GM12878 (cell line): ENCODE results near the gene LRRC23. TPM values are rescaled to one million over a fixed set of nuclear protein-coding genes. Genes with fewer than 3 reads are reported as not detected.

ENCODE experiments used
- ATAC-seq: fragments of 200-7000 bp; cut with Tn5 transposase; 3 replicates; pipeline ENCODE4 v1.9.1; 2020; ENCODE audit warnings: mild to moderate bottlenecking, moderate library complexity
- BruUV-seq: library from RNA; stranded (reverse); fragments of 400-500 nt; replicated peaks from 2 replicates; lab custom pipeline; 2021; lab: Mats Ljungman, UMichigan
- CTCF ChIA-PET: fragments of 300-600 bp; sonication (Branson Sonifier 250); formaldehyde crosslinking; extraction: SDS; loops from one replicate; lab custom pipeline; 2021; ENCODE audit warnings: inconsistent platforms; lab: Yijun Ruan, JAX
- POLR2A ChIA-PET: fragments of 350-600 bp; formaldehyde crosslinking; extraction: SDS; loops from one replicate; lab custom pipeline; 2021; ENCODE audit warnings: inconsistent platforms; lab: Charles Lee
- RAD21 ChIA-PET: fragments of 300-600 bp; sonication (Branson Sonifier 250); formaldehyde crosslinking; loops from one replicate; lab custom pipeline; 2023; ENCODE audit warnings: antibody characterized with exemption; ENCODE audit not compliant: unreplicated experiment; lab: Charles Lee
- SMC1A ChIA-PET: fragments of 300-600 bp; sonication (Branson Sonifier 250); formaldehyde crosslinking; loops from one replicate; lab custom pipeline; 2023; ENCODE audit not compliant: unreplicated experiment, uncharacterized antibody; lab: Charles Lee
- DNase-seq: peaks from one replicate; pipeline ENCODE4 v3.0.0-alpha.2; 2011; ENCODE audit warnings: low read depth, low spot score
- FAIRE-seq: peaks from 3 replicates; lab custom pipeline; 2011; peaks lifted over from hg19 to GRCh38; lab: Jason Lieb, UNC
- H2AFZ ChIP-seq: 2 replicates; pipeline ENCODE4 v1.6.0; 2011; ENCODE audit warnings: low read depth, low read length, control low read depth; ENCODE audit not compliant: control insufficient read depth
- H3K27ac ChIP-seq: 2 replicates; pipeline ENCODE4 v1.5.1; 2011; ENCODE audit warnings: control low read depth; ENCODE audit not compliant: control insufficient read depth, insufficient read depth
- H3K27me3 ChIP-seq, 2 experiments: replicated peaks in 1 of 2; 2 replicates each; pipeline versions ENCODE4 v1.6.0 to v1.6.1; 2011; ENCODE audit warnings: low read length in 1 of 2; ENCODE audit not compliant: control insufficient read depth in 2 of 2, insufficient read depth in 2 of 2
- H3K36me3 ChIP-seq, 2 experiments: 2 replicates each; pipeline ENCODE4 v1.5.1; 2011; ENCODE audit warnings: low read length in 1 of 2; ENCODE audit not compliant: control insufficient read depth in 2 of 2, insufficient read depth in 2 of 2
- H3K4me1 ChIP-seq: 2 replicates; pipeline ENCODE4 v1.6.1; 2011; ENCODE audit warnings: mild to moderate bottlenecking, low read length, moderate library complexity, mixed read lengths; ENCODE audit not compliant: control insufficient read depth, insufficient read depth
- H3K4me2 ChIP-seq: 2 replicates; pipeline ENCODE4 v1.6.0; 2011; ENCODE audit warnings: control low read depth; ENCODE audit not compliant: control insufficient read depth, insufficient read depth
- H3K4me3 ChIP-seq: fragments of 200-600 bp; sonication (generic); 2 replicates; pipeline ENCODE4 v1.5.1; 2016
- H3K79me2 ChIP-seq: 2 replicates; pipeline ENCODE4 v1.6.0; 2011; ENCODE audit warnings: low read length; ENCODE audit not compliant: control insufficient read depth, insufficient read depth
- H3K9ac ChIP-seq: 2 replicates; pipeline ENCODE4 v1.8.0; 2011; ENCODE audit warnings: low read length, control low read depth, mixed read lengths; ENCODE audit not compliant: control insufficient read depth, insufficient read depth
- H3K9me3 ChIP-seq: replicated peaks from 3 replicates; pipeline ENCODE4 v1.5.1; 2011; ENCODE audit warnings: mild to moderate bottlenecking, low read length; ENCODE audit not compliant: control insufficient read depth, insufficient read depth
- H4K20me1 ChIP-seq: 2 replicates; pipeline ENCODE4 v1.6.0; 2011; ENCODE audit not compliant: control insufficient read depth, insufficient read depth
- BCL11A ChIP-seq: IDR thresholded peaks from 2 replicates; pipeline ENCODE4 v1.6.1; 2011; ENCODE audit warnings: low read depth, low read length
- CHD2 ChIP-seq: IDR thresholded peaks from 2 replicates; pipeline ENCODE4 v1.6.1; 2011; ENCODE audit warnings: low read depth, low read length, improper control_type of control experiment, borderline replicate concordance
- EP300 ChIP-seq, 2 experiments: fragments of 150-350 bp in 1 of 2; IDR thresholded peaks; 2 replicates each; pipeline ENCODE4 v1.6.1; 2011 to 2012; ENCODE audit warnings: low read depth in 2 of 2, low read length in 2 of 2, borderline replicate concordance in 1 of 2, improper control_type of control experiment in 1 of 2, inconsistent platforms in 1 of 2; ENCODE audit not compliant: control insufficient read depth in 1 of 2
- MXI1 ChIP-seq: fragments of 150-350 bp; IDR thresholded peaks from 2 replicates; pipeline ENCODE4 v1.6.1; 2011; ENCODE audit warnings: low read depth, mild to moderate bottlenecking, inconsistent platforms, low read length, improper control_type of control experiment
- RFX5 ChIP-seq: IDR thresholded peaks from 2 replicates; pipeline ENCODE4 v1.6.1; 2011; ENCODE audit warnings: low read depth, low read length, improper control_type of control experiment
- YBX1 ChIP-seq: fragments of 450-650 bp; IDR thresholded peaks from 2 replicates; pipeline ENCODE4 v1.6.1; 2016; ENCODE audit warnings: antibody characterized with exemption
- WGBS: methylation state at CpG from one replicate; pipeline ENCODE4 v1.1.6; 2016; ENCODE audit warnings: low lambda C conversion rate; ENCODE audit not compliant: insufficient replicate concordance, insufficient coverage; ENCODE audit errors: missing lambda C conversion rate; 5-methylcytosine and 5-hydroxymethylcytosine counted together
- in situ Hi-C: fragments of 300-500 bp; cut with MboI; formaldehyde crosslinking; loops from 9 replicates; pipeline ENCODE4 v1.14.3; 2018; ENCODE audit warnings: mixed read lengths
- intact Hi-C: fragments of 100-400 bp; cut with micrococcal nuclease; formaldehyde crosslinking; loops from one replicate; pipeline ENCODE4 v1.14.2; 2022; ENCODE audit not compliant: unreplicated experiment
- polyA plus RNA-seq, 11 experiments: library from polyadenylated mRNA; depleted of rRNA in 4 of 11; unstranded in 6 of 11; stranded (reverse) in 5 of 11; fragments of >200 nt; fragmentation: Nextera tagmentation in 4 of 11; fragmentation: Illumina TruSeq in 1 of 11; extraction: Ambion mirVana in 4 of 11; extraction: Trizol in 1 of 11; gene quantifications; 1 replicate in 1 of 11; 2 replicates in 10 of 11; pipeline versions ENCODE4 v1.2.1 to v1.2.3, GENCODE V29; 2011 to 2016; ENCODE audit warnings: inconsistent platforms in 2 of 11, missing spikeins in 2 of 11, low read depth in 1 of 11
- total RNA-seq, 4 experiments: library from RNA; depleted of rRNA in 3 of 4; stranded (reverse); fragments of >200 nt in 3 of 4; fragmentation: Illumina TruSeq in 1 of 4; extraction: Trizol in 1 of 4; gene quantifications; 2 replicates each; pipeline versions ENCODE4 v1.2.1 to v1.2.3, GENCODE V29; 2013 to 2021
- TF ChIP-seq, protein P1 (sequence below): fragments of 450-650 bp; IDR thresholded peaks from 2 replicates; pipeline ENCODE4 v1.6.1; 2017; ENCODE audit warnings: mild to moderate bottlenecking, moderate library complexity
- TF ChIP-seq, protein P2 (sequence below): fragments of 450-650 bp; IDR thresholded peaks from 2 replicates; pipeline ENCODE4 v1.6.1; 2017; ENCODE audit warnings: antibody characterized with exemption, mild to moderate bottlenecking, moderate library complexity
- TF ChIP-seq, protein P3 (sequence below): fragments of 450-650 bp; IDR thresholded peaks from 2 replicates; pipeline ENCODE4 v1.6.1; 2017; ENCODE audit warnings: mild to moderate bottlenecking, moderate library complexity

LRRC23 gene
- total and polyA plus RNA-seq, 10 of the 15 experiments (the other 5 are each of a cell fraction or from before 2014, with no cell fraction given), result 1.4 to 6.9 (median 3.4) TPM

DNA sequence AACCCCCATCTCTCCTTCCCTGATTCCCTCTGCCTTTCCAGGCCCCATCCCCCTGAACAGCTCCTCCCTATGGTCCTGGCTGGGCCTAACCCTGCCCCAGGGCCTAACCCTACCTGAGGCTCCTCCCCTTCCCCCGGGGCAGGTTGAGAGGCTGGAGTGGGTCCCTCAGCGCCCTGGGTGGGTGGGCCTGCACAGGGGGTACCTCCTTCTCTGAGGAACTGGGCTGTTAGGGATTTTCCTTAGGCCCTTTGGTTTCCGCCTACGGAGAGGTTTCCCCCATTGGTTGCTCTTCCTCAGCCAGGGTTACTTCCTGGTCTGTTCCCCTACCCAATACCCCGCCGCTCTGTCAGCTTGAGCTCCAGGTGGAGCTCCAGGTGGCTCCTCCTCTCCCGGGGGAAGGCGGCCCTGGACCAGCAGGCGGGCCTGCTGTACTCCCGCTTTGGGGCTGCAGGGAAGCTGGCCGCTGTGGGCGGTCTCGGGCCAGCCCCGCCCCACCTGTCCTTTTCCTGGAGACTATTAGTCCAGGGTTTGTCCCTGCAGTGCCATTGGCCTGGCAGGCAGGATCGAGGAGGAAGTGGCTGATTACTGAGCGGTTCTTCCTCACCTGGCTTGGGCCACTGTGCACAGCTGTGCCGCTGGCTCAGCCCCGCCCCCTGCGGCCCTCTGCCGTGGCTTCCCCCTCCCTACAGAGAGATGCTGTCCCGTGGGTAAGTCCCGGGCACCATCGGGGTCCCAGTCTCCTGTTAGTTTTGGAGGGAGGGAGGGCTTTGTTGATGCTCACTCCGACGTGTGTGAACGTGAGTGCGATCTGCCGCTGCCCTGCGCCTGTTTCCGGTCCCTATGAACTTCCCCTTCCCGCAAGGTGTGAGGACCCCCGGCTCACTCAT lies 41.7 kb downstream of the LRRC23 start:
- peaks cover 2 to 8% of the 10 kb centered on the region in 2 experiments; a peak in 2 of 4 replicates for H3K36me3 ChIP-seq
- DNase-seq (peak; percentile 80), FAIRE-seq (no peak), ATAC-seq (peak; percentile 30)
- H3K27me3 ChIP-seq, result no peaks in the 10 kb centered on the region
- in situ Hi-C loops (no loop called here), intact Hi-C loops (no loop called here)
- WGBS, result 2% methylated on average over 31 of the region's 32 CpGs
- peaks cover 46% of the 10 kb centered on the region for H3K79me2 ChIP-seq
- peak overlapping the region; percentile 61 for H3K4me2 ChIP-seq
- H4K20me1 ChIP-seq, result no peaks in the 10 kb centered on the region
- H3K9me3 ChIP-seq, result no peaks in the 10 kb centered on the region
- peak overlapping the region; percentile 90 for H3K9ac ChIP-seq
- peak overlapping the region; percentile 78 for H3K4me3 ChIP-seq
- H3K4me1 ChIP-seq, result peaks cover 51% of the 10 kb centered on the region
- peak overlapping the region; percentile 91 for H3K27ac ChIP-seq
- RAD21 ChIA-PET, result interaction anchor here (0.6 to 7.0 kb wide), 9 partner anchors 14 to 164 kb away, joined by 3 to 426 read pairs (median 5); partner anchors contain the start of genes C1RL and LPCAT3
- H2AFZ ChIP-seq, result peak overlapping the region; percentile 30
- SMC1A ChIA-PET, result interaction anchor here (0.6 to 11.6 kb wide), 9 partner anchors 14 to 166 kb away, joined by 3 to 395 read pairs (median 29); partner anchors contain the start of genes C1RL and ENO2
- CTCF ChIA-PET, result interaction anchor here (1.1 to 11.6 kb wide), 11 partner anchors 14 to 198 kb away, joined by 3 to 645 read pairs (median 11); partner anchors contain the start of genes C1R, C1RL, LPCAT3 and USP5
- BruUV-seq, result no TSS peak
- POLR2A ChIA-PET, result interaction anchor here (0.5 to 17.8 kb wide), 12 partner anchors 8 to 815 kb away, joined by 3 to 524 read pairs (median 6); partner anchors contain the start of genes C1RL, ENO2 and LPCAT3
- 0 out of 2 replicates have a peak, but pooled peaks have one; percentile 7 for TF ChIP-seq CHD2
- TF ChIP-seq, protein P1, sequence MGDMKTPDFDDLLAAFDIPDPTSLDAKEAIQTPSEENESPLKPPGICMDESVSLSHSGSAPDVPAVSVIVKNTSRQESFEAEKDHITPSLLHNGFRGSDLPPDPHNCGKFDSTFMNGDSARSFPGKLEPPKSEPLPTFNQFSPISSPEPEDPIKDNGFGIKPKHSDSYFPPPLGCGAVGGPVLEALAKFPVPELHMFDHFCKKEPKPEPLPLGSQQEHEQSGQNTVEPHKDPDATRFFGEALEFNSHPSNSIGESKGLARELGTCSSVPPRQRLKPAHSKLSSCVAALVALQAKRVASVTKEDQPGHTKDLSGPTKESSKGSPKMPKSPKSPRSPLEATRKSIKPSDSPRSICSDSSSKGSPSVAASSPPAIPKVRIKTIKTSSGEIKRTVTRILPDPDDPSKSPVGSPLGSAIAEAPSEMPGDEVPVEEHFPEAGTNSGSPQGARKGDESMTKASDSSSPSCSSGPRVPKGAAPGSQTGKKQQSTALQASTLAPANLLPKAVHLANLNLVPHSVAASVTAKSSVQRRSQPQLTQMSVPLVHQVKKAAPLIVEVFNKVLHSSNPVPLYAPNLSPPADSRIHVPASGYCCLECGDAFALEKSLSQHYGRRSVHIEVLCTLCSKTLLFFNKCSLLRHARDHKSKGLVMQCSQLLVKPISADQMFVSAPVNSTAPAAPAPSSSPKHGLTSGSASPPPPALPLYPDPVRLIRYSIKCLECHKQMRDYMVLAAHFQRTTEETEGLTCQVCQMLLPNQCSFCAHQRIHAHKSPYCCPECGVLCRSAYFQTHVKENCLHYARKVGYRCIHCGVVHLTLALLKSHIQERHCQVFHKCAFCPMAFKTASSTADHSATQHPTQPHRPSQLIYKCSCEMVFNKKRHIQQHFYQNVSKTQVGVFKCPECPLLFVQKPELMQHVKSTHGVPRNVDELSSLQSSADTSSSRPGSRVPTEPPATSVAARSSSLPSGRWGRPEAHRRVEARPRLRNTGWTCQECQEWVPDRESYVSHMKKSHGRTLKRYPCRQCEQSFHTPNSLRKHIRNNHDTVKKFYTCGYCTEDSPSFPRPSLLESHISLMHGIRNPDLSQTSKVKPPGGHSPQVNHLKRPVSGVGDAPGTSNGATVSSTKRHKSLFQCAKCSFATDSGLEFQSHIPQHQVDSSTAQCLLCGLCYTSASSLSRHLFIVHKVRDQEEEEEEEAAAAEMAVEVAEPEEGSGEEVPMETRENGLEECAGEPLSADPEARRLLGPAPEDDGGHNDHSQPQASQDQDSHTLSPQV, result no peak
- peak; percentile 76 for TF ChIP-seq MXI1
- TF ChIP-seq EP300 (IDR thresholded peaks at IDR 0.05; ENCODE audit: borderline replicate concordance in 1 of 2, control insufficient read depth in 1 of 2, low read depth in 2 of 2, low read length in 2 of 2), result 0 out of 4 replicates have a peak, but pooled peaks of 1 of the 2 experiments have one; percentile 17
- TF ChIP-seq, protein P2, sequence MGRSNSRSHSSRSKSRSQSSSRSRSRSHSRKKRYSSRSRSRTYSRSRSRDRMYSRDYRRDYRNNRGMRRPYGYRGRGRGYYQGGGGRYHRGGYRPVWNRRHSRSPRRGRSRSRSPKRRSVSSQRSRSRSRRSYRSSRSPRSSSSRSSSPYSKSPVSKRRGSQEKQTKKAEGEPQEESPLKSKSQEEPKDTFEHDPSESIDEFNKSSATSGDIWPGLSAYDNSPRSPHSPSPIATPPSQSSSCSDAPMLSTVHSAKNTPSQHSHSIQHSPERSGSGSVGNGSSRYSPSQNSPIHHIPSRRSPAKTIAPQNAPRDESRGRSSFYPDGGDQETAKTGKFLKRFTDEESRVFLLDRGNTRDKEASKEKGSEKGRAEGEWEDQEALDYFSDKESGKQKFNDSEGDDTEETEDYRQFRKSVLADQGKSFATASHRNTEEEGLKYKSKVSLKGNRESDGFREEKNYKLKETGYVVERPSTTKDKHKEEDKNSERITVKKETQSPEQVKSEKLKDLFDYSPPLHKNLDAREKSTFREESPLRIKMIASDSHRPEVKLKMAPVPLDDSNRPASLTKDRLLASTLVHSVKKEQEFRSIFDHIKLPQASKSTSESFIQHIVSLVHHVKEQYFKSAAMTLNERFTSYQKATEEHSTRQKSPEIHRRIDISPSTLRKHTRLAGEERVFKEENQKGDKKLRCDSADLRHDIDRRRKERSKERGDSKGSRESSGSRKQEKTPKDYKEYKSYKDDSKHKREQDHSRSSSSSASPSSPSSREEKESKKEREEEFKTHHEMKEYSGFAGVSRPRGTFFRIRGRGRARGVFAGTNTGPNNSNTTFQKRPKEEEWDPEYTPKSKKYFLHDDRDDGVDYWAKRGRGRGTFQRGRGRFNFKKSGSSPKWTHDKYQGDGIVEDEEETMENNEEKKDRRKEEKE, result no peak
- no peak for TF ChIP-seq RFX5
- TF ChIP-seq BCL11A, result peak; percentile 5; the same call in 1 of the 2 replicates
- TF ChIP-seq, protein P3, sequence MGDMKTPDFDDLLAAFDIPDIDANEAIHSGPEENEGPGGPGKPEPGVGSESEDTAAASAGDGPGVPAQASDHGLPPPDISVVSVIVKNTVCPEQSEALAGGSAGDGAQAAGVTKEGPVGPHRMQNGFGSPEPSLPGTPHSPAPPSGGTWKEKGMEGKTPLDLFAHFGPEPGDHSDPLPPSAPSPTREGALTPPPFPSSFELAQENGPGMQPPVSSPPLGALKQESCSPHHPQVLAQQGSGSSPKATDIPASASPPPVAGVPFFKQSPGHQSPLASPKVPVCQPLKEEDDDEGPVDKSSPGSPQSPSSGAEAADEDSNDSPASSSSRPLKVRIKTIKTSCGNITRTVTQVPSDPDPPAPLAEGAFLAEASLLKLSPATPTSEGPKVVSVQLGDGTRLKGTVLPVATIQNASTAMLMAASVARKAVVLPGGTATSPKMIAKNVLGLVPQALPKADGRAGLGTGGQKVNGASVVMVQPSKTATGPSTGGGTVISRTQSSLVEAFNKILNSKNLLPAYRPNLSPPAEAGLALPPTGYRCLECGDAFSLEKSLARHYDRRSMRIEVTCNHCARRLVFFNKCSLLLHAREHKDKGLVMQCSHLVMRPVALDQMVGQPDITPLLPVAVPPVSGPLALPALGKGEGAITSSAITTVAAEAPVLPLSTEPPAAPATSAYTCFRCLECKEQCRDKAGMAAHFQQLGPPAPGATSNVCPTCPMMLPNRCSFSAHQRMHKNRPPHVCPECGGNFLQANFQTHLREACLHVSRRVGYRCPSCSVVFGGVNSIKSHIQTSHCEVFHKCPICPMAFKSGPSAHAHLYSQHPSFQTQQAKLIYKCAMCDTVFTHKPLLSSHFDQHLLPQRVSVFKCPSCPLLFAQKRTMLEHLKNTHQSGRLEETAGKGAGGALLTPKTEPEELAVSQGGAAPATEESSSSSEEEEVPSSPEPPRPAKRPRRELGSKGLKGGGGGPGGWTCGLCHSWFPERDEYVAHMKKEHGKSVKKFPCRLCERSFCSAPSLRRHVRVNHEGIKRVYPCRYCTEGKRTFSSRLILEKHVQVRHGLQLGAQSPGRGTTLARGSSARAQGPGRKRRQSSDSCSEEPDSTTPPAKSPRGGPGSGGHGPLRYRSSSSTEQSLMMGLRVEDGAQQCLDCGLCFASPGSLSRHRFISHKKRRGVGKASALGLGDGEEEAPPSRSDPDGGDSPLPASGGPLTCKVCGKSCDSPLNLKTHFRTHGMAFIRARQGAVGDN, result peak; percentile 28; the same call in 1 of the 2 replicates
- TF ChIP-seq YBX1, result no peak
